Left forelimb (tissue), 1 donor: ENCODE measurements around the gene ANKRD63.

Experiments used
- DNase-seq: peaks from one replicate; pipeline ENCODE4 v3.0.0-alpha.2; 2018; ENCODE audit warnings: low spot score

Gene ANKRD63

DNA sequence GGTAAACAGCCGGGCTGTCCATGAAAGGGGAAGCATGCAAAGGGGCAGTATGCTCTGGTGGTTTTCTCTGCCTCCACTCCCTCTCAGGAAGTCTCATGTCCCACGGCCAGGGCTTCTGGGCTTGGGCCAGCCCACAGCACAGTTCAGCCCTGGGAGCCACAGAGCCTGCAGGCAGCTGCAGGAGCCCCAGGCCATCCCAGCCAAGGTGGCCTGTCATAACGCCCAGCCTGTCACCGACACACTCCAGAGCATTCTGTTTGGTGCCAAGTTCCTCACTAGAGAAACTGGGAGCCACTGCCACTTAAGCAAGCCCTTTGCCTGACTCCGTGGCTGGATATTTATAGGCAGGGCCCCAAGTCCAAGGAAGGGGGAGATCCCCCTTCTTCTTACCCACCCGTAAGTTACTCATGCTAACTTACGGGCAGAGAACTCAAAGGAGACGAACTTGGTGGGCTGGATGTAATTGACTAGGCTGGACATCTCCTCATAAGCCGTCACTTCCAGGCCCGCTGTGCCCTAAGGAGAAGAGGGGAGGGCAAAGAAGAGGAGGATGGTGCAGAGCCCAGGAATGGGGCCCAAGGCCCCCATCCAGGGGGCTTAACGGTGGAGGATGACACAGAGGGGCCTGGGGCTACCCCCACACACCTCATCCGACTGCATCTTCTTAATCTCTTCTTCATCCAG is 13.2 kb upstream of the ANKRD63 start:
- DNase-seq, result no peak

DNA sequence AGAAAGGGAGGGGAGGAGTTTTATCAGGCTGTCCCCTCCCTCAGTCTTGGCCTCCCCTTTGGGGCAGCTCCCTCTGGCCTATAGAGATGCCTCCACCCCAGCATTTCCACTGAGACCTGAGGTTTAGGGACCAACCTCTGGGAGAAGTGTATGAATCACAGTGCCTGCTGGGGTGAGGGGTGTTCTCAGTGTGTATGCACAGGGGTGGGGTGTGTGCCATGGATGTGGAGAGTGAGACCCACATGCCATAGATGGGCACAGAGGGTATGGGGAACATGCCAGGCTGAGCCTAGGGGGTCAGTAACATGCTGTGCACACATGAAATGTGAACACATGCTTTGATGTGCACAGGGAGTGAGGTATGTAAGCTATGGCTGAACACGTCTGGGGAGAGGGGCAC is 12.4 kb upstream of the ANKRD63 start:
- DNase-seq, result no peak

DNA sequence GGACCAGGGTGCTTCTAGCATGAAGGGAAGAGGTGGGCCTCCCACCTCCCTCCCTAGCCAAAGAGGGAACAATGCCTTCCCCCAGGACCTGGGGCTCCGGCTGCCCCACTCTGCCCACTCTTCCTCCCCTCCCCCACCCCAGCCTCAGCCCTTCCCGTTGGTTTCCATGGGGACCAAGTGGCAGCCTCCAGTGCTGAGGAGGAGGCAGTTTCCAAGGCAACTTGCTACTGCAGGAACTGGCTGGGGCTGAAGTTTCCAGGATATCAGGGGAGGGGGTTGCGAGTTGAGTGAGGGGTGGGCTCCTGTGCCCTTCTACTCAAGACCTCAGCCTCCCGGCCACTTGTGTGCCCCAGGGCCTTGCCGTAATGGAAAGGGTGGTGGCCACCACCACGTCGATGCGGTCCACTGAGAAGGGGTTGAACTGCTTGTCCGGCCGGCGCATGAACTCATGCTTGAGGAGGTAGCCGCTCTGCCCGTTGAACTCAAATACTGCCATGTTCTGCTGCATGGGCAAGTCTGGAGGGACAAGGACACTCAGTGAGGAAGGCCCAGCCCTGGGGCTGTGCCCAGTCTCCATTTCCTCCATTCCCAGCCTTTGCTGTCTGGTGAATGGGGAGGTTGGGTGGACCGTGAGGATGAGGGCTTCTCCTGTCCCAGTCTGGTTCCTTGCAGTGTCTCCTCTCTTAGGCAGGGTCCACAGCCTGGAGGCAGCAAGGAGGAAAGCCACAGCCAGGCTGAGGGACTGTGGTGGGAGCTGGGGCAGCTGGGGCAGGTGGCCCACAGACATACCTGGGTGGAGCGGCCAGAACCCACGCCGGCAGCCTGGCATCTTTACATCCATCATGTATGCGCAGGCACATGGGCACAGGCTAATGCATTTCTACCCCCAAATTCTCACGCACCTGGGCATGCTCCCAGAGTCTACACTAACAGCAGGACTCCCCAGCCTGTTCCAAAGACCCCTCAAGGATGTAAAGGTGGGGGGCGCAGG is 11.3 kb upstream of the ANKRD63 start:
- DNase-seq, result no peak

DNA sequence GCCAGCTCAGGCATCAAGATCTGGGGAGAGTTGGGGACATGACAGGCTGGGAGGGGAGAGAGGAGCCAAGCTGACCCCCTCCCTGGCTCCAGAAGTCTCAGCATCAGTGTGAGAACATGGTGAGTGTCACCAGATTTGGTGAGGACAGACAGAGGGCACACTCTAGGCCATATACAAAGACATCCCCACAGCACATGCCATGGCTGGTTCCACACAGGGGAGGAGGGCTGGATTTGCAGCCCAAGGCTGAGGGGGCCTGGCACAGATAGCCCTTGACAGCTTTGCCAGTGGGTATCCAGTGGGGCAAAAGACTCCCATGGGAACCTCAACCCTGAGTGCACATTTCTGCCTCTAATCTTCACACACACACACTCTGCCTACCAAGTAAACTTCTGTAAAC is 10.1 kb upstream of the ANKRD63 start:
- no peak for DNase-seq

DNA sequence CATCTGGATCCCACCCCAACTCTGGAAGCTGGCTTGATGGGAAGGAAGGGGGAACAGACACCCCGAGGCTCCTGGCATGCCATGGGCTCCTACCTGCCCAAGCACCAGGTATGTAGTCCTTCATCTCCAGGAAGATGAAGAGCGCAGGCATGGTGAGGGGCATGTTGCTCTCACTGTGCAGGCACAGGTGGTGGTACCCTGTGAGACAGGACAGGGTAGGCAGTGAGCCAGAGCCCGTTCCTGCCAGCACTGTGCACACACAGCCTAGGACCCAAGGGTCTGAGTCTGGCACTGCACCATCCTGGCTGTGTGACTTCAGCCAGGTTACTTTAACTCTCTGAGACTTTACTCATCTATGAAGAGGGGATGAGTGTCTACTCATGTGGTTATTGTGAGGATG is 9.4 kb upstream of the ANKRD63 start:
- DNase-seq, result no peak

DNA sequence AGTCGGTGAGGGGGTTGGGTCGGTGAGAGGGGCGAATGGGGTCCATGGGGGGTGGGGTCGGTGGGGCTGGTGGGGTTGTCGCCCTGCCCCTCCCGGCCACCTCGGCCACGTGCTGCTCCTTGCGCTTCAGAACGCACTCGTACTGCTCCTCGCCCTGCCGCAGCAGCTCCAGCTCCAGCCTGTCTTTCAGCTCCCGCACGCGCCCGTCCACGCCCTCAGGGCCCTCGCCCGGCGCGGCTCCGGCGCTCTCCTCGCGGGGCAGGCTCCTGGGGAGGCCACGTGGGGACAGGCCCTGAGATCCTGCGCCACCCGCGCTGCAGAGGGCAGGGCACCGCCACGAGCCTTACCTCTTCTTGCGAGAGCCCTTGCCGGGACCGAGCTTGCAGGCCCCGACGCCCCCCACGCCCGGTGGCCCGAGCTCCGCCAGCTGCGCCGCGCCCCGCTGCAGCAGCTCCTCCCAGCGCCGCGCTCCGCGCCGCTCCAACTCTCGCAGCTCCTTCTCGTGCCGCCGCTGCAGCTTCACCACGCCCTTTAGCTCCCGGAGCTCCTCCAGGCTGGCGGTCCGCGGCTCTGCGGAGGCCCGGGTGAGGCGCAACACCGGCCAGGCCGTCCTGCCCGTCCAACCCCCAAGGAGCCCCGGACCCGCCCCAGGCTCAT is 8.2 kb upstream of the ANKRD63 start:
- peak; percentile 75 for DNase-seq

DNA sequence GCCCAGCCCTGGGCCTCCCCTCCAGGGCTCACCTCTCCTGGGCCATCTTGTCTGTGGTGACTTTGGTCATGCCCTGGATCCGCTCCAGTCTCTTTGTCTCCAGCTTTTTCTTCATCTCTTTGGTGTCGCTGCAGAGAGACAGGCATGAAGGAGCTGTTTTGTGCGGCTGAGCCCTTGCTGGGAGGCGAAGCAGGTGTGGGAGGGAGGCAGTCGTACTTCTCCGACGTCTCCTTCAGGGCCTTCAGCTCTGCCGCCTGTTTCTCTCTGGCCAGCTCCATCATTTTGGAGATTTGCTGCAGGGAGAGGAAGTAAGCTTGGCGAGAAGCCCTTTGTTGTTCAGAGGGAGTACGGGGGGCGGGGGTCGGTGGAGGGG is 7.7 kb upstream of the ANKRD63 start:
- DNase-seq, result no peak

DNA sequence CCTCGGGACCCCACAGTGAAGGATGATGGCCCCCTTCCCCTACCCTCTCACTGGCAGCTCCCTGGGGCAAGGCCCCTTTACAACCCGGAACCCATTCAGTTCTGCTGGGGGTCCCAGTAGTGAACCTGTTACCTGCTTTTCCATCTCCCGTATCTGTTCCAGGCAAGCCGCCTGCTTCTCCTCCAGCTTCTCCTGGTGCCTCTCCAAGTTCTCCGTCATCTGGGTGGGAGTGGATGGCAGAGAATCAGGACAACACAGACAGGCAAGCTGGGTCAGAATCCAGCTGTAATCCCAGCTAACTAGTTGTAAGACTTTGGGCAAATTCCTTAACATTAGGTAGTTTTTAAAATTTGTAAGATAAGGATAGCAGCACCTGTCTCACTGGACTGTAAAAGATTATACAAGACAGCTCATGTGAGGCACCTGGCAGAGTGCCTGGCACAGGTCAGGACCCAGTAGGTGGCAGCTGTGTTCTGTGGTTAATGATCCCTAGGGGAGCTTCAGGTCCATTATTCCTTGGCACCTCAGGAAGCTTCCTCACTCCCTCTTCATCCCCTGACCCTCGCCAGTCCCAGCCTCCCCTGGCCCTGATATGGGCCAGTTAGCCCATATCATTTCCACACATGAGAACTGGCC is 6.4 kb upstream of the ANKRD63 start:
- DNase-seq, result no peak

DNA sequence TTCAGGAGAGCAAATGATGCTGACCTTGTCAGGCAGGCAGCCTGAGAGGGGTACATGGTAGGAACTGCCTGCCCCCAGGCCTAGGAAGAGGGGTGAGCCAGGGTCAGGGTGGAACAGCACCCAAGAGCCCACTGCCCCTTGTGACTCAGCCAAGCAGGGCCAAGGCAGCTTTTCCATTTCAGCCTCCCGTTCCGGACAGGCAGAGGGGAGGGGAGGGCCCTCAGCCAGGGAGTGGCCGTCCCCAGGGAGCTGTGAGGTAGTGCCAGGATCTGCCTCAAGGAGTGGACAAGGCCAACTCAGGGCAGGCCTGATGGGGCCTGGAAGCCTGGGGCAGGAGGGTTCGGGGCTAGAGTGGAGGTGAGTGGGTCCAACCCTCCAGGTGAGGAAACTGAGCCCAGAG is 5.1 kb upstream of the ANKRD63 start:
- DNase-seq, result no peak

DNA sequence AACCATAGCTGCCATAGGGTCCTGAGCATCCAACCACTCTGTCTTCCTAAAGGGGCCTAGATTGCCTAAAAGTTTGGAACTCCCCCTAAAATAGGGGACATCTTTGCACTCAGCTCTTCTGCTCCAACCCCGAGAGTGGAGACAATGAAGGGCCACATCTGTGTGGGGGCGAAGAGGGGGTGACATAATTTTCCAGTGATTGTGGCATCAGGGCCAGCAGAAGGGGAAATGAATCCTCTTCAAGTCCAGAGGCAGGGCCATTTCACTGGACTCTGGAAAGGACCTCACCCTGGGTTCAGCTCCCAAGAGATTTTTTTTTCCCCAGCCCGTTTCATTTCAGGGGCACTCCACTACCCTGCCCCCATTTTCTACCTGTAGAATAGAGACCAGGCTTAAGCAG is 4.6 kb upstream of the ANKRD63 start:
- DNase-seq, result no peak

DNA sequence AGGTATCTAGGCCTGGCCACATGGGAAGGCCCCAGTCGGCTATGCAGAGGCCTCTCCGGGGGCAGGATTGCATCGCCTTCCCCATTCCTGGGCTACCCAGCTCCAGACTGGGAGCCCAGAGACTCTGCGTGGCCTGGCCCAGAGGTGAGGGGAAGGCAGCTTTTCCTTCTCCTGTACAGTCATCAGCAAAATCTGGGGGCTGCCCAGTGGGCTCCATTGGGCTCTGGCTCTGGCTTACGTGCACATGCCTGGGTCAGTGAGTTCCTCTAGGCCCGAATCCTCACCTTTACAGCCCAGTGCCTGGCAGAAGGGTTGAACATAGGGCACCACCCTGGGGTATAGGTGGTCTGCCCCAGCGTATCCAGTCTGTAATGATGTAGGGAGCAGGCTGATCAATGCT is 3.9 kb upstream of the ANKRD63 start:
- no peak for DNase-seq

DNA sequence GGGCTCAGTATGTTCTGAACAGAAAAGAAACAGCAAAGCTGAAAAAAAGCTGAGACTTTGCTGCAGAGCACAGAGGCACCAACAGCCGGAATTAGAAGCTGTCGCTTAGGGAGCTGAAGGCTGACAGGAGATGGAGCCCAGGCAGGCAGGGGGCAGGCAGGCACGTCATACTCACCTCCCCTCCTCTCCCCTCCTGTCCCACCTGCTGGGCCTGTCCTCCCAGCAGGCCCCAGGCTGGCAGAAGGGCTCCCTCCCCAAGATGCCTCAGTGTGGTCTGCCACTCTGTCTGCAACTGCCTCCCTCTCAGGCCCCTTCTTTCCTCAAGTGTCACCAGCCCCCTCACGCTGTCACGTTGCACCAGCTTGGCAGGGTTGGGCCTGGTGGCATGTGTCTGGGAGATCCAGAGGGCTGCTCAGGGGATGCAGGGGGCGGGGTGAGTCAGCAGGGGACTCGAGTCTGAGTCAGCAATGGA is 3.2 kb upstream of the ANKRD63 start:
- DNase-seq, result no peak

DNA sequence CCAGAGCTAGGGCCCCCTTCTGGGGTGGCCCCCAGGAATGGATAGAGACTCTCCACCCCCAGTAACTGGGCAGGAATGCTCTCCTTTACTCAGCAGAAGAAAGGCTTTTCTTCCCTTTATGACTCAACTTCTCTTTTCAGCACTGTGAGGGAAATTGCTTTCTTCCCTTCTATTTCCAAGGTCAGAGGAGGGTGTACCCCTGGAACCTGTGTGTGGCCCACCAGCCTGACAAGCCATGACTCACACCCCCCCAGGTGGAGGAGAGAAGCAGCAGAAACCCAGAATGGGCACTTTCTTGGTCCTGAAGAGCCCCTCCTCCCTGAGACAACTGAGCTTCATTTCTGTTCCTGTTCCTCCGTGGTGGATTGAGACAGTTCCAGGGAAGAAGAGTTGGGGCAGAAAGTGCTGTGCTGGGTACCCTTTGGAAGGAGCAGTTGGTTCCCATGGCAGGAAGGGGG is 2.7 kb upstream of the ANKRD63 start:
- DNase-seq, result no peak

DNA sequence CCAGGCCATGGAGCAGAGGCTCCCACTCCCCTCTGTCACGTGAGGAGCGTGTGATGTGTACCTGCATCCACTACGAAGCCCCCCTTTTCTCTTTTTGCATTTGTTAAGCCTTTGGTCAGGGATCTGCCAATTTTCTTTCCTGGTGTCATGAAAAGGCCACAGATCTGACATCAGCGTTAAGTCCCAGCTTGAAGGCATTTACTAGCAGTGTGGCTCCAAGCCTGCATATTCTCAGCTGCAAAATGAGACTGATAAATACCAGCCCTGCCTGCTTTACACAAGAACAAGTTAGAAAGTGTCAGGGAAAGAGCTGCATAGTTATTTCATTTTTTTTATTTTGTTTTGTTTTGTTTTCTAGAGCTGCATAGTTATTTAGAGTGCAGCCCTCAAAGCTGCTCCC is 2.3 kb upstream of the ANKRD63 start:
- no peak for DNase-seq

DNA sequence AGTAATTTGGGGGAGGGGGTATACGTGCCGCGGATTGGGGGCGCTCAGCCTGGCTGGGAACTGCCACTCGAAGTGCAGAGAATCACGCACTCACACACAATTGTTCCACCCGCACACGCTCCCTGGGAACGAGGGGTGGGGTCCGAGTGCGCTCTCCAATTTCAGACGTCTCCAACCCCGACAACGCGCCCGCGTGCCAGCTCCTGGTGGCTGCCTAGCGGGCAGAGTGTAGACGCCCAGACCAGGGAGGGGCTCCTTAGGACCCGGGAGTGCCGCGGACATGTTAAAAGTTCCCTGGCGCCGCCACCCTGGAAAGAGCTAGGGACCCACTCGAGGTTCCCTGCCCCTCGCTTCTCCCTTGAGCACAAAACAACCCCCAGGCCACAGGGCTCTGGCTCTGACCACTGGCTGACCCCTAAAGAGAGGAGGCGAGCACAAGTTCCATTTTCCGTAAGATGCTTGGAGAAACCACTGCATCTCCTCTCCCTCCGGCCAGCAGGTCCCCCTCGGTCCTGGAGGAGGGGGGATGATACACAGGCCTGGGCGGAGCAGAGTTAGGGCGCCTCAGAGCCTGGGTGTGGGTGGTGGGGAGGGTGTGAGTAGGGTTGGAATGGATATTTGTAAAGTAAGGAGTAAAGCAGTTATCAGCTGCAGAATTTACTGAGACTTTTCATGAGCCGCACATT is 894 bp upstream of the ANKRD63 start:
- no peak for DNase-seq

DNA sequence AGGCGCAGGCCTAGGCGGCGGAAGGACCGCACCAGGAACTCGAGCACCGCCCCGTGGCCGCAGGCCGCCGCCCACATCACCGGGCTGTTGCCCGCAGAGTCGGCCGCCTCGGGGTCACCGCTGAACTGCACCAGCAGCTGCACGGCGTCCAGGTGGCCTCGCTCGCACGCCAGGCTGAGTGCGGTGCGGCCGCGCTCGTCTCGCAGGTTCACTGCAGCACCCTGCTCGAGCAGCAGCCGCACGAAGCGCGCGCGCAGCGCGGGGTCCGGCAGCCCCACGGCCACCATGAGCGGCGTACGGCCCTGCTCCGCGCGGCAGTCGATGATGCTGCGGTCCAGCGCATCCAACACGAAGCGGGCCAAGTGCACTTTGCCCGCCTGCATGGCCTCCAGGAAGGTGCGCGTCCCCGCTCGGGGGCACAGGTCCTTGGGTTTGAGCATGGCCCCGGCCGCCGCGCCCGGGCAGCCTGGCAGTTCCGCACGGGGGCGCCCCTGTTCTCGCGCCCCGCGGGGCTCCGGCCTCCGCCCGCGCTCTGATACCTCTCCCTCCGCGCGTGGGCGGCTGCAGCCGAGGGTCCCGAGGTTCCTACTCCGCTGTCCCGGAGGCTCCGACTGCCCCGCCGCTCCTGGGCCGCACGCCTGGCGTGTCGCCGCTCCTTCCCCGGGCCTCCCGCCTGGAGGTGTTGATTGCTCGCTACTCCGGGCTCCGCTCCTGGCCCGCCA is 556 bp downstream of the ANKRD63 start:
- DNase-seq, result no peak

DNA sequence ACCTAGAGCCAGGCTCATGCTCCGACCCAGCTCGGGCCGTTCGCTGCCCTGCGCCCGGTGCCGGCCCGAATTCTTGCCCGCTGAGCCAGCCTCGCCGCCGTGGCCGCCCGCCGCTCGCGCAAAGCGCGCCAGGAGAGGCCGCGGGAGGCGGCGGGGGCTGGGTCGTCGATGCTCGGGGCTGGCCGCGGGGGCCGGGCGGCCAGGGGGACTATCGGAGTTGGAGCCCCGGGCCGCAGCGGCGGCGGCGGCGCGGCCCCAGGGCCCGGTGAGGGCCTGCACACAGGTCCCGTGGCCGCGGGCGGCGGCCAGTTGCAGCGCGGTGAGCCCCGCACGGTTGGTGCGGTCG is 1.1 kb downstream of the ANKRD63 start:
- DNase-seq, result no peak

DNA sequence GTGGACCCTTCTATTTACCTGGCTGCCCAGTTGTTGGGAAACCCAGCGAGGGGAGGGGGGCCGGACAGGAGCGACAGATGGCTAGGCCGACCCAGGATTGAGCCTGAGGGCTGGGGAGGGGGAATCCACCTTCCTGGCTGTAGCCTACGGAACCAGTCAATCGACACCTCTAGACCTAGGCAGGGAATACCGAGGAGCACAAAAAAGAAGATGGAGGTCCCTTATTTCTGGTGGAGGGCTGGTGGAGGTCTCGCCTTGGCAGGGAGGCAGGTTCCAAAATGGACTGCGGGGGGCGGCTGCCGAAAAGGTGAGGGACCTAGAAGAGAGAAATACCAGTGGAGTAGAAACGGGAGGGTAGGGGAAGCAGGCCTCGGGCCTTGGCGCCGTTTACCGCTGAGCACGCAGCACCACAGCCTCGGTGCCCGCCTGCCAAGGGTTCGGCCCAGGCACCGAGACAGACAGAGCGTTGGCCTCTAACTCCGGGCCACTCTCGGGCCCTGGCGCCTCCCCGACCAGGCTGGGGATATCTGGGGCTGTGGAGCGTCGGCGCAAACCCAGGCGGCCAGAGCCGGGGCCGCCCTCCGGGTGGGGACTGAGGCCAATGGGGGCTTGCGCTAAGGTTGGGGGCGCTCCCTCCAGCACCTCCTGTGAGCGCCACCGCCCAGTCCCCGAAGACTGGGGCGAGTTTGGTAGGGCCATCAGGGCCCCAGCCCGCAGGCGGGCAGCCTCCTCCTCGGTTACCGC is 1.6 kb downstream of the ANKRD63 start:
- DNase-seq, result no peak

DNA sequence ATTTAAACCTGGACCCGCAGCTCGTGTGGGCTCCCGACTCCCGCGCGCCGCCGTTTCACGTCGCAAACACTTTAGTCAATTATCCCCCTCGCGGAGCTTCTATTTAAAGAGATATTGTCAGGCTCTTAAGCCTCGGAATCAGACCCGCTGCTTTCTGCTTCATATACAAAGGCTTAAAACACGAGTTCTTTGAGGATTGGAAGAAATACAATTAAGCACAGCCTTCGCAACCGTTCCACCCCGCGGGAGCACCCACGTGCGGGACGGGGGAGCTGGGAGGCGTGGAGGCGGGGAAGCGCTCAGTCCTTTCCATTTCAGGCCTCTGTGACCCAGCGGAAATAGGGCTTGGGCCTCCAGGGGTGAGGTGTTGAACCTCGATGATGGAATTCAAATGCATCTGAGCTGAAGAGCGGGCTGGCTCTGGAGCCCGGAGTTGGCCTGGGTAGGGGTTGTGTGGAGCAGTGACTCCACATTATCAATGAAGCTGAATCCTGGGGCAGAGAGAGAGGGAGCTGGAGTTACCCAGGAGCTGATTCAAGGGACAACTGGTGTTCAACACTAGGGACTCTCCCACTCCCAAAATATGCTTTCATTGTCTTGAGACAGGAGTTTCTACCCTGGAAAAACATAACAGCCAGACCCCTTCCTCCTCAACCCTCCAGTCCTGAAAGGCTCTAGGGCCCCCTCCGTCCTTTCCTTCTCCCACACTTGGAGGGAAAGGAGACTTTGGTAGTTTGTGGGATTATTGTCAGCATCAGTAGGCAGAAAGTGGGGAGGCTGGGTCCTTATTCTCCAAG is 2.4 kb downstream of the ANKRD63 start:
- no peak for DNase-seq
